AG08396 (cell line): ENCODE data around the gene ALKBH8.
"Not testable (repeated sequence)": the region's sequence is repeated elsewhere in the genome, so short reads cannot be mapped to it uniquely, and the experiment has no call there.

Source experiments
- DNase-seq: peaks from one replicate; pipeline ENCODE4 v3.0.0; 2012; ENCODE audit warnings: low spot score, mixed read lengths

The ALKBH8 gene, protein sequence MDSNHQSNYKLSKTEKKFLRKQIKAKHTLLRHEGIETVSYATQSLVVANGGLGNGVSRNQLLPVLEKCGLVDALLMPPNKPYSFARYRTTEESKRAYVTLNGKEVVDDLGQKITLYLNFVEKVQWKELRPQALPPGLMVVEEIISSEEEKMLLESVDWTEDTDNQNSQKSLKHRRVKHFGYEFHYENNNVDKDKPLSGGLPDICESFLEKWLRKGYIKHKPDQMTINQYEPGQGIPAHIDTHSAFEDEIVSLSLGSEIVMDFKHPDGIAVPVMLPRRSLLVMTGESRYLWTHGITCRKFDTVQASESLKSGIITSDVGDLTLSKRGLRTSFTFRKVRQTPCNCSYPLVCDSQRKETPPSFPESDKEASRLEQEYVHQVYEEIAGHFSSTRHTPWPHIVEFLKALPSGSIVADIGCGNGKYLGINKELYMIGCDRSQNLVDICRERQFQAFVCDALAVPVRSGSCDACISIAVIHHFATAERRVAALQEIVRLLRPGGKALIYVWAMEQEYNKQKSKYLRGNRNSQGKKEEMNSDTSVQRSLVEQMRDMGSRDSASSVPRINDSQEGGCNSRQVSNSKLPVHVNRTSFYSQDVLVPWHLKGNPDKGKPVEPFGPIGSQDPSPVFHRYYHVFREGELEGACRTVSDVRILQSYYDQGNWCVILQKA

DNA sequence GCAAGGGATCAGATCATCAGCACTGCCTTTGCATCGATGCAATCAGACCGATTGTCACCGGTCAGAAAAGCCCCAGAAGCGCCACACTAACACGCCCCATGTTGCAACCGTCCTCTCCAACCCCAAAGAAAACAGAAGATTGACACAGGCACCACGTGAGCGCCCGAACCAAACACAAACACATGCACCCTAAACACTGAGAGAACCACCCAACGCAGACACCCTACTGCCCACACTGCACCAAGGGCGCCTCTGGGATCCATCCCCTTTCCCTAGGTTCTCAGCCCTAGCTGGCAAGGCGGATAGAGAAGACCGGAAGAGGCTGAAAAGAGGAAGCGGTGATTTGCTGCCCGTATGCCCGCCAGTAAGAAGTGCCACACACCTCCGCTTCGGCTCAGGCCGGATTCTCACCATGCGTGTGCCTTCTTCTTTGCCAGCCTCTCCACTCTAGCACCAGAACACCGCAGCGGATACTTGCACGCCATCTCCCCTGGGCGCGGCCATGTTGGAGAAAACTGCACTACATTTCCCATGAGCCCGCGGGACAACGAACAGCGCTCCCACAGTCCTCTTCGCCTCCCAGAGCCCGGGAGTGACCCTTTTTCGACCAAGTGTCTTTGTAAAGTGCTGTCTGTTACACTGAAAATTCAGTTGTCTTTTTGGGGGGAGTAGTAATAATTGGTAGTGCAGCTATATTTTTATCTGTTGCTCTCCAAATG, at the start of gene ALKBH8:
Gene ALKBH8 (minus strand): TSS at position 517 of the 719 bp plus-strand sequence. CDS start 4,842 bp downstream, outside the sequence.
- DNase-seq, result peak; percentile 81

DNA sequence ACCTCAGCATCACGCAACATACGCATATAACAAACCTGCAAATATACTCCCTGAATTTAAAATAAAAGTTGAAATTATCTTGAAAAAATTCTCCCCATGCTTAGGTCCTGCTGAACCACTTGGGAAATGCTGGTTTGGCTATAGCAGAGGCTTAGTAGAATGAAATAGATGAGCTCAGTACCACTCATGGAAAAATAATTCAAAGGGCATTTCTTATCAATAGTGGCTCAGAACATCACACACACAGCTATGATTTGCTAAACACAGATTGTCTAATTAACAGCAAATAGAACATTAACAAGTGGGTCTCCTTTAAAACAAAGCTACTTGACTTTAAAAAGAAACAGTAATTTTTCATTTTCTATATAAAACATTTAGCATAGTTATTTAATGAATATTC, 46.9 kb upstream of the ALKBH8 start:
- no peak for DNase-seq

DNA sequence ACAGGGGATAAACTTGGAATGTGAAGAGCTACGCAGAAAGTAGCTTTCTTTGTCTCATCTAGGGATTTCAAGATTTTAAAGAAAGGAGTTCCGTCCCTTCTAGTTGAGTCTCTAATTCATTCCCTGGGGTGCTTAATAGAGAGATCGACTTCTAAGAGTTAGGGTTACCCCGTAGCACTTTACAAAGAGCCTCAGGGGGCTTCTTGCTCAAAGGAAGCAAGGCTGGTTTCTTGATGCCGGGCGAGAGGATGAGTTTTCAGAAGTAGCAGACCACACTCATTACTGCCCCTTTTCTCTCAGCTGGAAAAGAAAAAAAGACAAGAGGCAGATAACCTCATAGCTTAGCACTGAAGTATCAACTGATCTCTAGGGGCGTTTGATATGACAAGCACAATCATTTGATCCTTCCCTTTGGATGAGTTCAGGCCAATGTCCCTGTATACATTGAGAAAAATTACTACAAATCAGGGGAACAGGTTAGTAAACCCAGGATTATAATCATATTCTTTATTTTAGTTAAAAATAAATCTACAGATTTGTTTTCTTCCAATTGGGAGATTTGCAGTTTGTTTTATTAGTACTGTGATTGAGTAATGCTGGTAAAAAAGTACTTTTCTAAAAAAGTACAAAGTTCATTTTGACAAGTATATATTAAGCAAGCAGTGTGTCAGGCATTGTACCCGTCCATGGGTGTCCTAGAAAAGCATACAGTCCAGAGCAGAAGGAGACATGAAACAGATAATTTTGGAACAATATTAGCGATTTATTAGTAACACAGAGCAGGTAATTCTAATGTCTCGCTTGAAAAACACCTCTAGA, 44.1 kb upstream of the ALKBH8 start:
- no peak for DNase-seq

DNA sequence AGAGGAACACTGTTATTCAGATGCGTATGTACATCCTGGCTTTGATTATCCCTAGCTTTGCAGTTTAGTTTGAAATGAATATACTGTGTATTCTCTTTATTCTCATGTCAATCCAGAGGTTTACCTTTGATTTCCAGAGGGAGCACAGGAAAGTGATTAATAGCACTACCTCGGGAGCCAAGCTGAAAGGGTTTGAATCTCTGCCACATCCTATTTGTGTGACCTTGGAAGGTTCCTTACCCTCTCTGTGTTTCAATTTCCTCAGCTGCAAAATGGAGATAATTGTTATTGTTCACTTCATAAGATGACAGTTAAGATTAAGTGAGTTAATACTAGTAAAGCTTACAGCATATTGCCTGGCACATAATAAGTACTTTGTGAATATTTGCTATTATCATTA, 43.3 kb upstream of the ALKBH8 start:
- DNase-seq, result no peak

DNA sequence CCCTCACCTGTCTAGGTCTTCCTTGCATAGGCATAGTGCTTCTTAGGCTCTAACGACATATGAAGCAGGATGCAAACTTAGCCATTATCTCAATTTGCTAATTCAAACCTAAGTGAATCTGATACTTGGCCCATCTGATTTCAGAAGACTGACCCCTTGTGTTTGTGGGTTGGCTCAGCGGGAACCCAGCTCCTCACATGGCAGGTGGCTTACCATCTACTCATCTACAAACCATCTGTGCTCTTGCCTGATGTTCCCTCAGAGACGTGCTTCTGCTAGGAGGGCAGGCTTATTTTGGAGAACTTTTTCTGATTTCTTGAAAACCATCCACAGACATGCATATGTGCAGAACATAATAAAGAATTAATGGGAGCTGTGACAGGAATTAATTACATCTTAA, 40.6 kb upstream of the ALKBH8 start:
- DNase-seq, result no peak

DNA sequence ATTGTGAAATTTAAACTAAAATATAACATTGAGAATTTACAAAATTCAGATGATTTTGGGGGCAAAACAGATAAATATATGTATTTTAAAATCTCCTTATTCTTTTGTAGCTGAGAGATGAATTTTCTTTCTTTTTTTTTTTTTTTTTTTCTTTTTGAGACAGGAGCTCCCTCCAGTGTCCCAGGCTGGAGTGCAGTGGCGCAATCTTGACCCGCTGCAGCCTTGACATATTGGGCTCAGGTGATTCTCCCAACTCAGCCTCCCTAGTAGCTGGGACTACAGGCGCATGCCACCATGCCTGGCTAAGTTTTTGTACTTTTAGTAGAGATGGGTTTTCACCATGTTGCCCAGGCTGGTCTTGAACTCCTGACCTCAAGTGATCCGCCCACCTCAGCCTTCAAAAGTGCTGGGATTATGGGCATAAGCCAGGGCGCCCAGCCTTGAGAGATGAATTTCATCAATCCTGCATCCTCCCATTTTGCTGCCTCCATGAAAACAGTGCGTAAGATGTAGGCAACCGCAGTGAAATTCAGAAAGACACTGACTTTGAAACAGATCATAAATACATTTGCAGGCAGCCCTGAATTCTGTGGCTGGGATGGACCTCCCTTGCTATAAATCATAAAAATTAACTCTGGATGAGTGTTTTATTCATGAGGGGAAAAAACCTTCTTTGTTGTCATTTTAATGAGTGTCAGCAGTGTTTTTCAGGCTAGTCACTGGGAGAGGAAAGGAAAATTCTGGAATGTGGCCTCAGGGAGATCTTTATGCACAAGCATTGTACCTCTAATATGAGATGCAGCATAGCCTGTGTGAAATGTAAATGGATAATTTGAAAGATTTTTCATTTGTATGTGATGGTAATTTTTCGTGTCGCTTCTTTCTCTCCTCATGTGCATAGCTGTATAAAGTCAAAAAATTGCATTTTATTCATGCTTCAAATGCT, 39.8 kb upstream of the ALKBH8 start:
- no peak for DNase-seq

DNA sequence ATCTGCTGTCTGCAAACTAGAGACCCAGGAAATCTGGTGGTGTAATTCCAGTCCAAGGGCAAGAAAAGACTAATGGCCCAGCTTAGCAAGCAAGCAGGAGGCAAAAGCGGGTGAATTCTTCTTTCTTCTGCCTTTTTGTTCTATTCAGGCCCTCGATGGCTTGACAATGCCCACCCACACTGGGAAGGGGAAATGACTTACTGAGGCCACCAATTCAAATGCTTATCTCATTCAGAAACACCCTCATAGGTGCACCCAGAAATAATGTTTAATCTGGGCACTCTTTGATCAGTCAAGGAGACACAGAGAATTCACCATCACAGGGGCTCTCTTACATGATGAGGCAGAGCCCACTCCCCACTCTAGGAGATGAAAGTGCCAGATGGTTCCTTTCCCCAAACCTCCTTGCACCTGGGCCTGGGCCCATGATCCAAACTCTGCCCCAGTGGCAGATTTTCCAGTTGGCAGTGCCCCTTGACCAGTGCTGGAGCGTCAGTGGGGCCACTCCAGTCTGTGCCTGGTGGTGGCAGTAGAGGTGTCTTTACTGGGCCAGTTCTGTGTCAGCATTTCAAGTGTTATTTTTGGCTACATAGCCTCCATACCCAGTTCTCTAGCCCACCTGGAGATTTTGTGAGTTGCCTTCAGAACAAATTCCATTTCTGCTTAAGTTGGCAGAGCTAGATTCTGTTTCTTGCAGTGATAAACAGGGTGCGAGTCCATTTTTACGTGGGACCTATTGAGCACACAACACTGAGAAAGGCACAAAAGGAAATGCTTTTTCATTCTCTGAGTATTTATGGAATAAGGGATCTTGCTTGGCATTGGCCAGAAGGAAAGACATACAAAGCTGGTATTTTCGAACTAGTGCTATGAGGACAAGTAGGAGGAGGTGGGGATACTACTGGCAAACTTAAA, 32.9 kb upstream of the ALKBH8 start:
- DNase-seq, result peak; percentile 39

DNA sequence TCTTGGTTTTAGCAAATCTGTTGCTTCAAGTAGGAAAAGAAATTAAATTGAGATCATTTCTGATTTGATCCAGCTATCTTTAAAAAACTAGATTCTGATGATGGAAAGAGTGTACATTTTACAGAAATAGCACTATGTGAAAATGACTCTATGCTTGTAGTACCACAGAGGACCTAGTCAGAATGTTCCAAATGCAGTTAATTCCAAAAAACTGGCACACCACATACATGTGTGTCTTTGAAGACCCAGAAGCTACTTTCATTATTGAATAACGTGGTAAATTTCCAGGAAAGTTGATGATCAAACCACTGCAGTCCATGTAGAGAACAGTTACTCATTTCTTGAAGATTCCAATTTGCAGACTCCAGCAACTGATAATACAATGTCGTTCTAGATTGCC, 29.2 kb upstream of the ALKBH8 start:
- no peak for DNase-seq

DNA sequence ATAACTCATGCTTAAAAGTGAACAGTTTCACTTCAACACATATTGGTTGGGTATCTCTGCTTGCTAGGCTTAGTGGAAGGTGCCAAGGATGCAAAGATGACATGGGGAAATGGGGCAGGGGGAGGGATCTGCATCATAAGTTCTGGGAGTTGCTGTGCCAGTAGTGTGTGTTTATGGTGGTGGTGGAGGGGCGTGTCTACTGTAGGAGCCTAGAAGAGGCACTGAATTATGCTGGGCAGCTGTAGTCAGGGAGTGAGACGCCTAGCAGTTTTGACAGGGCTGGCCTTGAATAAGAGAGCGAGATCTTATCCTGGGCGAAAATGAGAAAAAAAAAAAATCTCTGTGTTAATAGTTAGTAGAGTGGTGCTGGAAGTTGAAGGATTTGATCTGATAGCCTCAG, 28.4 kb upstream of the ALKBH8 start:
- no peak for DNase-seq

DNA sequence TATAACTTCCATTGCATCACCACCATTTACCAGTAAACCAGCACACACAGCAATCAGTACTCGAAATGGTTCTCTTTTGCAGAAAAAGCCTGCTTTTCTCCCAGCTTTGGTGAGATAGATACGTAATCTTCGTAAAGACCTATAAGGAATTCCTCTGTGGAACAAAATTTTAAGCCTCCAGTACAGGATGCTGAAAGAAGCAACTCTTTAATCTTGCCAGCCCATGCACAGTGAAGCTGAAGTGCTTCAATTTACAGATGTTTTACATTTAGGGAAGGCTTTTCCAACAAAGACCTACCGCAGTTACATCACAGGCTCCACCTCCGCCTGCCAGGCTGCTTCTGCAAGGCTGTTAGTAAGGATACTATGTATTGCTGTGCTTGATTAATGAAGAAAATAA, 27.3 kb upstream of the ALKBH8 start:
- DNase-seq, result no peak

DNA sequence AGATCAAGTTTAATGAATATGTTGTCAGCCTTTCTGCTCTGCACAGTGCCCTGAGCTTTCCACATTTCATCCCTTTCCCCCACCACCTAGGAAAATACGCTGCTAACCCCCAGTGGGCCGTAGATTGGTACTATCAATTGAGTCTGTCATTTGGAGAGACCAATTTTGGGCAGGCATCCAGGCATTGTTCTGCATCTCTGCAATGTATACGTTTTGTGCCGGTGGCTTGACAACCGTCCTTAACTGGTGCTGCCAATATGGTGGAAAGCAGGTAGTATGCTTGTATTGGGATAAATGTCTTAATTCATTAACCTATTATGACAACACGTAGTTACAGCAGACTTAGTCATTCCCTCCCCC, 26.7 kb upstream of the ALKBH8 start:
- no peak for DNase-seq

DNA sequence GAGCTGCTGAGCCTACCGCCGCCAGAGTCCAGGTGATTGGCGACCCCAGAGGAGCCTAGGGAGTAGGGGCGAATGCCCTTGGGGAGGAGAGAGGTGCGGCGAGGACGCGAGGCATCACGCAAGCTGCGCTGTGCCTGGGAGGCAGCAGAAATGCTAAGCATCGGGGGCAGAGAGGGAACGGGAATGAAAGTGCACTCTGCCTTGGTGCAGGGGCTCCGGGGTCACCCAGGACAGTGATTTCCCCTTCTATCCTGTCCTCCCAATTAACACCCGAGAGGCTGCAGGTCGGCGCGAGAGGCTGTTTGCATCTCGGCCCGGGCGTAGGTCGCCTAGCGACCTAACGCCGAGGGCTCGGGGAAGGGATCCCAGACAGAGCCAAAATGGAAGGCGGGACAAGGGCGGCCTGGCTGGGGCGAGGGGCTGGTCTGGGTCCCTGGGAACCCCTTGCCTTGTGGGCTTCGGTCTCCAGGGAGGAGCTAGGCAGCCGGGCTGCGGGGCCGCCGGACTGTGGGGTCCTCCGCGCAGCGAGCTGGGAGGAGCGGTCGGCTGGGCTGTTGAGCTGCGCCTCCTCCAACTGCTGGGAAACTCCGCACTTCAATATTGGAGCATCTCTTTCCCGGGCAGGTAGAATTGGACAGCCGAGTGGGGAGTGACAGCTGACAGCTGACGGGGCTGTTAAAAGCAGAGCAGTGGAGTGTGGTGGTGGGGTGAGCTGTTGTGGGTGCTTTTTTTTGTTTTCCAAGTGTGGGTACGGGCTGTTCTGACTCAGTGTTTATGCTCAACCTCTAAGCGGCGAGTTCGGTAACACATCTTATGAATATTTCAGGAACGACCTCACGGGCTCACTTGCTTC, 26.1 kb upstream of the ALKBH8 start:
- DNase-seq, result peak; percentile 29

DNA sequence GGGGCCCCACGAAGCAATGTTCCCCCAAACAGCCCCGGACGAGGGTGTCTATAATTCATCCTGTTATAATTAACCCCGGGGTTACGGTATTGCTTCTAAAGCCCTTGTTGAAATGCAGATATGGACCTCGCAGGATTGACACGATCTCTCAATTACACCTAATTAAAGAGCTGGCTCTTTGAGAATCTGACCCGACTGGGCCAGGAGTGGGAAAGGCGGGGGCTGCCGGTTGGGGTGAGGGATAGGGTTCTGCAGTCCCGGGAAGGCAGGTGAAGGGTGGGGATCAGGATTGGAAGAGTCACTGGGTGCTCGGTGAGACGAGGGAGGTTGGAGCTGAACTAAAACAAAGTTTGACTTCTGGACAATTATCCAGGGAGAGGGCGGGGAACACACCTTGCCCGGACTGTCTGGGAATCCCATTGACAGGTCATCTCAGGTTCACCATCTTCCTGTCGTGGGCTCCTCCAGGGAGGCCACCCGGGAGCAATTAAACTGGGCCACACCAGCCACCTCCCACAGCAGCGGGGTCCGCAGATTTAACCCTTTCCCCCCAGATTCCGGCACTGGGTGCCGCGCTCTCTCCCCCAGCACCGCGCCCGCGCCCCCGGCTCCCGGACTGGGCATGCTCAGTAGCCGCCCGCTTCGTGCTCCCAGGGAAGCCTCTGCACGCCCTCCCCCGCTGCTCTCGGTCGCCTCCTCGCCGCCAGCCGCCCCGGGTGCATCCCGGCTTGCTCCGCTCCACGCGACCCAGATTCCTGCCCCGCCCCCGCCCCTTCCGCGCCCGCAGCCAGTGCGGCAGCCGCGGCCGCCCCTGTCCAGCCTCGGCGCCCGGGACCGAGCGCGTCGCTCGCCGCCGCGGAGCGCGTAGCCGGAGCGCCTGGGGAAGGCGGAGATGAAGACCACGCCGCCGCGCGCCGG, 25.2 kb upstream of the ALKBH8 start, which contains the start of gene ELMOD1:
Gene ELMOD1 (plus strand): TSS at position 688 of the 918 bp plus-strand sequence. CDS start 27,043 bp downstream, outside the sequence.
- peak; percentile 81 for DNase-seq

DNA sequence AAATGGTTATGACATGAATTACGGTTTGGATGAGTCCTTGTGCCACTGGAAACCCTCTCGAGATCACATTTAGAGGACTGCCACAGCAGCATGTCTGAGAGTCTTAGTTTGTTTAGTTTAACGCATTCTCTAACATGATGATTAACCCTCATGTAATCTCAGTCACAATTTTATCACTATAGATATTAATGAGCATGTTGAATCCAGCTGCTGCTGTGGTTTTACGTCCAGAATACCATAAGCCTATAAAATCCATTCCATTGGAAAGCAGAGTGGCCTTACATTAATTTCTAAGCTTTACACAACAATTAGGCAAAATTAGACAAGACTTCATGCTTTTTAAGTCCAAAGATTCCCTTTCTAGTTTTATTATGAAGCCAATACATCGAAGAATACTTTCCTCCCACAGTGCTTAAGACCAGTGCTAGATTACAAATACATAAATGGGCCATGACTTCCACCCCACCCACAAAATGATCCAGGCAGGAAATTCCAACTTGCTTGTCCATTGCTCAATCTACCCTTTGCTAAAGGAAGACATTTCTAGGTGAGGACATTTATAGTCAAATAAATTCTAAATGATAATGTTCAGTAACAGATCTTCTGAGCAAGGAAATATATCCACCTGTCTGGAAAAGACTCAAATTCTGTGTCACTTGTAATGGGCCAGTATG, 21.9 kb upstream of the ALKBH8 start:
- DNase-seq, result peak; percentile 24

DNA sequence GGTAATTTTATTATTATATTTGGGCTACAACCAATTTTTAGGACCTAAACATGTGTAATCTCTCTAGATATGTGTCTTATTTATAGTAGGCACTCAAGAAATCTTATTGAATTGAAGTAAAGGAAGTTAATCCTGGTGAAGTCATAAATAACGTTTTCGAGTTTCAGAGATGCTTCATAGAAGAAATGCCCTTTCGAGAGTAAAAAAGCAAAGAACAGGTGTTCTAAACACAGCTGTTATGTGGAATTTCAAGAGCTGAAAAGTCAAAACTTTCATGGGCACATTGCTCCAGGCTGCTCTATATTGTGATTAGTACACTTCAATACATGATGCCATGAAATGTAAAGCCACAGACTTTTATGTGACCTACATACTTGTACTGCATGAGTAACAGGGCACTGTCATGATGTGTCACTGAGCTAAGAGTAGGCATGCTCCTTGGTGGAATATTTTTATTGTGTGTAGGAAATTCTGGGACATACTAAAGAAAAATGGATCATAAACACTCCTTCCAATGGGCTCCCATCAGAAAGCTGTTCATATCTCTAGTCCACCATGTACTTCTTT, 18.2 kb upstream of the ALKBH8 start:
- no peak for DNase-seq

DNA sequence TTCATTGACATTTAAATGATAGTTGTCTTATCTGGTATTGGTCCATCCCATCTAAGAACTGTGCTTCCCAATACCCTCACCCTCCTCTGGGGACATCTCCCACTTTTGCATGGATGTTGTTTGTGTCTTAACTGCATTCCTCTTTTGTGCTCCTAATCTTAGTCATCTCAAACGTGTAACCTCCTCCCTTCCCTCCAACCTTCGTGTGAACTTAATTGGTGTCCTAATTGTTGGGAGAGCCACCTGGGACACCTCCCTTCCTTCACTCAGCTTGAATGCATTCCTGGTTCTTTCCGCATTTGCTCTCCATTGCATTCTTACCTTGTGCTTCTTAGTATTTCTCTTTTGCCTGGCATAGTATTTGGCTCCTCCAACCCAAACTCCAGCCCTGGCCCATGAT, 15.6 kb upstream of the ALKBH8 start:
- DNase-seq, result no peak

DNA sequence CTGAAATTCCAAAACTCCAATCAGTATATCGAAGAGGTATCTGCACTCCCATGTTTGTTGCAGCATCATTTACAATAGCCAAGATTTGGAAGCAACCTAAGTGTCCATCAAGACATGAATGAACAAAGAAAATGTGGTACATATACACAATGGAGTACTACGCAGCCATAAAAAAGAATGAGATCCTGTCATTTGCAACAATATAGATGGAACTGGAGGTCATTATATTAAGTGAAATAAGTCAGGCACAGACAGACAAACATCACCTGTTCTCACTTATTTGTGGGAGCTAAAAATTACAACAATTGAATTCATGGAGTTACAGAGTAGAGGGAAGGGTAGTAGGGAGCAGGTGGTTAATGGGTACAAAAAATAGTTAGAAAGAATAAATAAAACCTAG, 13.6 kb upstream of the ALKBH8 start:
- DNase-seq, result not testable (repeated sequence)
